SJCRH30 (cell line): ENCODE measurements around the gene NOS3. TPM values are rescaled to one million over a fixed set of nuclear protein-coding genes. Genes with fewer than 3 reads are reported as not detected.

Experiments
- DNase-seq, 2 experiments: peaks; one replicate each; pipeline ENCODE4 v3.0.0-alpha.2; 2015 to 2020
- H3K27ac ChIP-seq: fragments of 250-450 bp; sonication (Bioruptor Pico); 2 replicates; pipeline ENCODE4 v1.5.1; 2020; ENCODE audit warnings: mild to moderate bottlenecking, moderate library complexity
- H3K27me3 ChIP-seq: fragments of 250-450 bp; sonication (Bioruptor Pico); 2 replicates; pipeline ENCODE4 v1.5.1; 2020; ENCODE audit warnings: mild to moderate bottlenecking, moderate library complexity
- H3K36me3 ChIP-seq: fragments of 250-450 bp; sonication (Bioruptor Pico); 2 replicates; pipeline ENCODE4 v1.5.1; 2020; ENCODE audit warnings: mild to moderate bottlenecking, moderate library complexity
- H3K4me1 ChIP-seq: fragments of 250-450 bp; sonication (Bioruptor Pico); 2 replicates; pipeline ENCODE4 v1.5.1; 2020; ENCODE audit warnings: mild to moderate bottlenecking, moderate library complexity
- H3K4me3 ChIP-seq: fragments of 250-450 bp; sonication (Bioruptor Pico); 2 replicates; pipeline ENCODE4 v1.5.1; 2020; ENCODE audit warnings: mild to moderate bottlenecking, moderate library complexity
- H3K9me3 ChIP-seq: fragments of 250-450 bp; sonication (Bioruptor Pico); replicated peaks from 2 replicates; pipeline ENCODE4 v1.5.1; 2020; ENCODE audit warnings: mild to moderate bottlenecking, moderate library complexity
- total RNA-seq: library from RNA; depleted of rRNA; stranded (reverse); fragments of >200 nt; shearing (Covaris generic); gene quantifications from 2 replicates; pipeline ENCODE4 v1.2.3, GENCODE V29; 2014

The NOS3 gene
- total RNA-seq, 1 experiment from 2014 or later = 0.20 TPM

GRCh38 chr7:151045967-151046366, 55.1 kb downstream of the NOS3 start:
- Histone ChIP-seq H3K9me3 (no peaks in the 10 kb centered on the region), H3K36me3 (no peaks in the 10 kb centered on the region), H3K4me3 (no peak overlapping the region), H3K27ac (peak overlapping the region; percentile 32; the same call in 1 of the 2 replicates), H3K4me1 (peaks cover 53% of the 10 kb centered on the region), H3K27me3 (no peaks in the 10 kb centered on the region)
- DNase-seq = no peak

- DNase-seq = peak; percentile 93 to 95
- no peak overlapping the region for H3K4me3 ChIP-seq
- H3K27me3 ChIP-seq = no peaks in the 10 kb centered on the region
- H3K36me3 ChIP-seq = no peaks in the 10 kb centered on the region
- H3K9me3 ChIP-seq = no peaks in the 10 kb centered on the region
- H3K4me1 ChIP-seq = peaks cover 51% of the 10 kb centered on the region
- H3K27ac ChIP-seq = peak overlapping the region; percentile 5; the same call in 1 of the 2 replicates
Observed at GRCh38 chr7:151046603-151047573, 56.1 kb downstream of the NOS3 start.

DNA sequence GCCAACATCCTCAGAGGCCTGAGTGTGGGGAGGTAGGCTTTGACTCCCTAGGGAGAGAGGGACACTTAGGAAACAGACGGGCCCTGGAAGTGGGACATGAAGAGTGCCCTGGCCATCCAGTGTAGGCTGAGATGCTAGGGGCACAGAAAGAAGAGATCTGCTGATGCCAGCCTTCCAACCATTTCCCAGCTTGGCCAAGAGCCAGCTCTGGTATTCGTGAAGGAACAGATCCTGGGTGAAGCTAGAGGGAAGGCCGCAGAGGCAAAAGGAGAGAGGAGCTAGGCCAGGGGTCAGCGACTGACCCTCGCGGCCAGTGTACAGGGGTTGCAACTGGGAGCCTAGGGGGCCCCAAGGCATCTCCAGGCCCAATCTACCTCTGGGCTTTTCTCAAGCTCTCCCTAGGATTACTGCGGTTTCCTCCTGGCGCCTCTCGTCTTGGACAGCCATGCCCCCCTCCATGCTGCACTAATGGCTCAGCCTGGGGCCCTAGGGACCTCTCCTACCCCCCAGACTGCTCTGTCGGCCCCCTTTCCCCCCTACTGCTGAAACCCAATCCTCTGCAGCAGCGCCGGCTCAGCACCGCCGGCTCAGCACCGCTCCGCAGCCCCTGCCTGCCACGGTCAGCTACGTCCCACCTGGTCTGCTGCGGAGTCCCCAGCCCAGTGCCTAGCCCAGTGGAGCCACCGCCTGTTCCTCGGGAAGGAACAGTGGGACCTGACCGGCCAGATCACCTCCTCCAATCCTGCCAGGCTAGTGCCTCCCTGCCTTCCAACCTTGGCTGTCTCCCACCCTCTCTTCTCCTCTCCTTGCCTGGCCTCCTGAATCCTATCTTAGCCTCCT, 57.4 kb downstream of the NOS3 start, which contains the start of gene ASIC3:
Gene ASIC3, plus strand, starts transcription at position 556 of the 840 bp plus-strand sequence. CDS start 355 bp downstream, outside the sequence.
- Histone ChIP-seq H3K9me3 (no peaks in the 10 kb centered on the region), H3K4me1 (peaks cover 51% of the 10 kb centered on the region), H3K4me3 (peak within 1 kb of the TSS; percentile 6; the same call in 1 of the 2 replicates), H3K27ac (peak within 1 kb of the TSS; percentile 10; the same call in 1 of the 2 replicates), H3K27me3 (no peaks in the 10 kb centered on the region), H3K36me3 (no peaks in the 10 kb centered on the region)
- DNase-seq = peak; percentile 81 to 87

DNA sequence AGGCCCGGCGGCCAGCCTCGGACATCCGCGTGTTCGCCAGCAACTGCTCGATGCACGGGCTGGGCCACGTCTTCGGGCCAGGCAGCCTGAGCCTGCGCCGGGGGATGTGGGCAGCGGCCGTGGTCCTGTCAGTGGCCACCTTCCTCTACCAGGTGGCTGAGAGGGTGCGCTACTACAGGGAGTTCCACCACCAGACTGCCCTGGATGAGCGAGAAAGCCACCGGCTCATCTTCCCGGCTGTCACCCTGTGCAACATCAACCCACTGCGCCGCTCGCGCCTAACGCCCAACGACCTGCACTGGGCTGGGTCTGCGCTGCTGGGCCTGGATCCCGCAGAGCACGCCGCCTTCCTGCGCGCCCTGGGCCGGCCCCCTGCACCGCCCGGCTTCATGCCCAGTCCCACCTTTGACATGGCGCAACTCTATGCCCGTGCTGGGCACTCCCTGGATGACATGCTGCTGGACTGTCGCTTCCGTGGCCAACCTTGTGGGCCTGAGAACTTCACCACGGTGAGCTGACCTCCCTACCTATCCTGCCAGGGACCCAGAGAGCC, 58.2 kb downstream of the NOS3 start:
- Histone ChIP-seq H3K27me3 (no peaks in the 10 kb centered on the region), H3K27ac (peak overlapping the region; percentile 10; the same call in 1 of the 2 replicates), H3K9me3 (no peaks in the 10 kb centered on the region), H3K36me3 (no peaks in the 10 kb centered on the region), H3K4me1 (peaks cover 51% of the 10 kb centered on the region), H3K4me3 (0 out of 2 replicates have a peak overlapping the region, but pooled peaks have one; percentile 6)
- DNase-seq = no peak

DNA sequence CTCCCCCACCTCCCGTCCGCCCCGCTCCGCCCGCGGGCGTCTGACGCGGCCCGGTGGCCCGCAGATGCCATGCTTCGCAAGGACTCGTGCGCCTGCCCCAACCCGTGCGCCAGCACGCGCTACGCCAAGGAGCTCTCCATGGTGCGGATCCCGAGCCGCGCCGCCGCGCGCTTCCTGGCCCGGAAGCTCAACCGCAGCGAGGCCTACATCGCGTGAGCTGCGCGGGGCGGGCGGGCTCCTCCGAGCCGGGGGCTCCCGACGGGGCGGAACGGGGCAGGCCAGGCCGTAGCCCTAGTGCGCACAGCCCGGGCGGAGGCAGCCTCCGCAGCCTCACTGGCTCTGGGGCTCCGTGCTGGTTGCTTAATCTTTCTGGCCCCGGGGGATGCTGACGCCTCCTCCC, 60.3 kb downstream of the NOS3 start:
- H3K36me3 ChIP-seq = no peaks in the 10 kb centered on the region
- DNase-seq = no peak
- H3K27ac ChIP-seq = no peak overlapping the region
- peaks cover 36% of the 10 kb centered on the region for H3K4me1 ChIP-seq
- H3K4me3 ChIP-seq = no peak overlapping the region
- H3K9me3 ChIP-seq = no peaks in the 10 kb centered on the region
- H3K27me3 ChIP-seq = no peaks in the 10 kb centered on the region

GRCh38 chr7:151053096-151053495, 62.3 kb downstream of the NOS3 start:
- no peak for DNase-seq
- H3K27ac ChIP-seq = no peak overlapping the region
- peaks cover 18% of the 10 kb centered on the region for H3K4me1 ChIP-seq
- H3K9me3 ChIP-seq = no peaks in the 10 kb centered on the region
- no peaks in the 10 kb centered on the region for H3K36me3 ChIP-seq
- H3K4me3 ChIP-seq = no peak overlapping the region
- H3K27me3 ChIP-seq = no peaks in the 10 kb centered on the region

GRCh38 chr7:151053751-151054150, 62.9 kb downstream of the NOS3 start:
- no peak for DNase-seq
- no peaks in the 10 kb centered on the region for H3K9me3 ChIP-seq
- H3K4me3 ChIP-seq = no peak overlapping the region
- H3K27me3 ChIP-seq = no peaks in the 10 kb centered on the region
- no peaks in the 10 kb centered on the region for H3K36me3 ChIP-seq
- no peak overlapping the region for H3K27ac ChIP-seq
- H3K4me1 ChIP-seq = peaks cover 11% of the 10 kb centered on the region; the same call in 1 of the 2 replicates

DNA sequence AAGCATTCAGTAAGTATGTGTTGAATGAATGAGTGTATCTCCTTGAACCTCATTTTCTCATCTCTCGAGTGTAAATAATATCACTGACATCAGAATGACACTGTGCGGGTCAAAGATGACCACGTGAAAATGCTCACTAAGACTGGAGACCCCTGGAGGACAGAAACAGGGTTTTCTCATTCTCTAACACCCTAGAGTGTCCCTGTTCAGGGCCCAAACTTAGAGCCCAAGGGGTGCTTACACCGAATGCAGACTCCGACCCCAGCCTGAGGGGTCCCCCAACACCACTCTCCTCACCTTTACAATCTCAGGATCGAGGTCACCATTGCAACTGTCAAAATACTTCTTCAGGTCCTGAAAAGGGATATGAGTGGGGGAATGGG, 65.5 kb downstream of the NOS3 start:
- Histone ChIP-seq H3K27ac (no peak overlapping the region), H3K36me3 (no peaks in the 10 kb centered on the region), H3K27me3 (no peaks in the 10 kb centered on the region), H3K4me3 (no peak overlapping the region), H3K4me1 (peaks cover 5% of the 10 kb centered on the region; the same call in 1 of the 2 replicates), H3K9me3 (no peaks in the 10 kb centered on the region)
- DNase-seq = no peak

- Histone ChIP-seq H3K36me3 (no peaks in the 10 kb centered on the region), H3K27ac (no peak overlapping the region; the same call in 1 of the 2 replicates), H3K4me3 (peak overlapping the region; percentile 68), H3K9me3 (no peaks in the 10 kb centered on the region), H3K4me1 (peaks cover 5% of the 10 kb centered on the region; the same call in 1 of the 2 replicates), H3K27me3 (no peaks in the 10 kb centered on the region)
- no peak for DNase-seq
Observed at GRCh38 chr7:151056666-151057505, 66.1 kb downstream of the NOS3 start.

GRCh38 chr7:151057506-151057988, 66.7 kb downstream of the NOS3 start, which contains the start of gene CDK5:
Gene CDK5 (minus strand): TSS chr7:151057897. CDS start chr7:151057848, 49 bp downstream.
- peak within 1 kb of the TSS; percentile 68 for H3K4me3 ChIP-seq
- peak in 1 of 2 experiments; percentile 71 for DNase-seq
- H3K27me3 ChIP-seq = no peaks in the 10 kb centered on the region
- H3K4me1 ChIP-seq = peaks cover 5% of the 10 kb centered on the region; the same call in 1 of the 2 replicates
- peak within 1 kb of the TSS; percentile 96 for H3K27ac ChIP-seq
- no peaks in the 10 kb centered on the region for H3K36me3 ChIP-seq
- no peaks in the 10 kb centered on the region for H3K9me3 ChIP-seq

- peaks cover 5% of the 10 kb centered on the region; the same call in 1 of the 2 replicates for H3K4me1 ChIP-seq
Observed at GRCh38 chr7:151057989-151058780, 67.4 kb downstream of the NOS3 start.

DNA sequence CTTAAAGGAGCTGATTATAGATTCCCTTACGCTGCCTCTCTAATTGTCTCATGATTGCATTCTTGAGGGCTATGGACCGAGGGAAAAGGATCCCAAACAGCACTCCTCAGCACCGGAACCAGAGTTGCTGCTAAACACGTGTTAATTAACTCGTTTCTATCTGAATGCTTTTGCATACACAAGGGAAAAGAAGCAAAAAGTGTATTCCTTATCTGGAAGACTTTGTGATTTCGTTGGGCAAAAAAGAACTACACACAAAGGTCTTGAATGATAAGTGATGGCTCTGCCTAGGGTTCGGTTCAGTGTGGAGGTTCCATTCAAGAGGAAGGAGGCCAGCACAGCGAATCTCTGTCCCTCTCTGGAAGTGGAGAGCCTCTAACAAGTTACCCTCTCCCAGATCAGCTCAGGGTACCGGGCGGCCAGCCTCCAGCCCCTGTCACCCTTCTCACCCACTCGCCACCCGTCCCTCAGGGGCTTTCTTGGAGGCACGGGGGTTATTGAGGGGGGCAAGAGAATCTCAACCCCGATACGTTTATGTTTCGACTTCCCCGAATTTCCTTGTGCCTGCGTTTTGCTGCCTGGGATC, 68.1 kb downstream of the NOS3 start:
- peaks cover 2% of the 10 kb centered on the region; the same call in 1 of the 2 replicates for H3K36me3 ChIP-seq
- peak overlapping the region; percentile 96 for H3K27ac ChIP-seq
- no peaks in the 10 kb centered on the region for H3K27me3 ChIP-seq
- peak in 1 of 2 experiments; percentile 57 for DNase-seq
- no peaks in the 10 kb centered on the region for H3K9me3 ChIP-seq
- peaks cover 5% of the 10 kb centered on the region; the same call in 1 of the 2 replicates for H3K4me1 ChIP-seq
- H3K4me3 ChIP-seq = peak overlapping the region; percentile 68

More at GRCh38 chr7:151057989-151058780, 67.4 kb downstream of the NOS3 start:
- Histone ChIP-seq H3K4me3 (peak overlapping the region; percentile 68), H3K36me3 (no peaks in the 10 kb centered on the region), H3K9me3 (no peaks in the 10 kb centered on the region), H3K27me3 (no peaks in the 10 kb centered on the region), H3K27ac (peak overlapping the region; percentile 96)
- DNase-seq = peak; percentile 99 to 100
